IMR-90 (cell line): ENCODE results near the gene DSCAML1. TPM values are rescaled to one million over a fixed set of nuclear protein-coding genes. Genes with fewer than 3 reads are reported as not detected.

ENCODE experiments used
- ATAC-seq: fragments of 200-7000 bp; cut with Tn5 transposase; 2 replicates; pipeline ENCODE4 v1.9.1; 2020; ENCODE audit warnings: low read depth, mild to moderate bottlenecking, moderate library complexity
- BruUV-seq: library from RNA; stranded (reverse); fragments of 400-500 nt; replicated peaks from 2 replicates; lab custom pipeline; 2021; lab: Mats Ljungman, UMichigan
- CTCF ChIA-PET: fragments of 300-600 bp; formaldehyde crosslinking; extraction: SDS; loops from one replicate; lab custom pipeline; 2021; ENCODE audit warnings: antibody characterized with exemption; lab: Yijun Ruan, JAX
- POLR2A ChIA-PET: fragments of 300-600 bp; sonication (Branson Sonifier 250); formaldehyde crosslinking; loops from one replicate; lab custom pipeline; 2022; ENCODE audit warnings: antibody characterized with exemption; ENCODE audit not compliant: unreplicated experiment; lab: Charles Lee
- DNase-seq: peaks from one replicate; pipeline ENCODE4 v3.0.0; 2013
- H2AFZ ChIP-seq: replicated peaks from 2 replicates; pipeline ENCODE3; 2013; ENCODE audit warnings: low read length, mild to moderate bottlenecking; ENCODE audit not compliant: poor library complexity
- H2AK5ac ChIP-seq: 2 replicates; pipeline ENCODE4 v1.6.1; 2013; ENCODE audit warnings: low read depth, low read length, inconsistent platforms
- H2AK9ac ChIP-seq: replicated peaks from 2 replicates; pipeline ENCODE3; 2013; ENCODE audit warnings: mild to moderate bottlenecking, low read depth, low read length, moderate library complexity; ENCODE audit not compliant: poor library complexity
- H2BK120ac ChIP-seq: 2 replicates; pipeline ENCODE4 v1.6.1; 2013; ENCODE audit warnings: low read depth, low read length, inconsistent platforms
- H2BK15ac ChIP-seq: 3 replicates; pipeline ENCODE4 v1.6.1; 2013; ENCODE audit warnings: low read depth, low read length, inconsistent platforms
- H2BK20ac ChIP-seq: 2 replicates; pipeline ENCODE4 v1.6.1; 2013; ENCODE audit warnings: low read depth, mild to moderate bottlenecking, inconsistent platforms, low read length, moderate library complexity
- H2BK5ac ChIP-seq: 2 replicates; pipeline ENCODE4 v1.6.1; 2013; ENCODE audit warnings: mild to moderate bottlenecking, low read depth, low read length, inconsistent platforms; ENCODE audit not compliant: poor library complexity, severe bottlenecking
- H3K14ac ChIP-seq: replicated peaks from 2 replicates; pipeline ENCODE4 v1.6.1; 2013; ENCODE audit warnings: low read depth, low read length, inconsistent platforms
- H3K18ac ChIP-seq: 2 replicates; pipeline ENCODE4 v1.6.1; 2013; ENCODE audit warnings: low read depth, low read length, control low read depth
- H3K23ac ChIP-seq: 2 replicates; pipeline ENCODE4 v1.6.1; 2013; ENCODE audit warnings: low read depth, low read length, inconsistent platforms
- H3K27ac ChIP-seq: 2 replicates; pipeline ENCODE4 v1.5.1; 2013; ENCODE audit warnings: mild to moderate bottlenecking, control low read depth, low read length; ENCODE audit not compliant: insufficient read depth
- H3K27me3 ChIP-seq: 2 replicates; pipeline ENCODE4 v1.6.1; 2013; ENCODE audit warnings: low read length; ENCODE audit not compliant: control insufficient read depth, insufficient read depth
- H3K36me3 ChIP-seq: 2 replicates; pipeline ENCODE4 v1.6.1; 2013; ENCODE audit warnings: low read length, mixed read lengths; ENCODE audit not compliant: control insufficient read depth, insufficient read depth
- H3K4ac ChIP-seq: 2 replicates; pipeline ENCODE4 v1.6.1; 2013; ENCODE audit warnings: low read depth, low read length, inconsistent platforms
- H3K4me1 ChIP-seq: 2 replicates; pipeline ENCODE4 v1.6.1; 2013; ENCODE audit warnings: low read length, mixed read lengths; ENCODE audit not compliant: control insufficient read depth, insufficient read depth
- H3K4me2 ChIP-seq: 2 replicates; pipeline ENCODE4 v1.6.1; 2013; ENCODE audit warnings: low read depth, mild to moderate bottlenecking, control low read depth, low read length, moderate library complexity
- H3K4me3 ChIP-seq: 2 replicates; pipeline ENCODE4 v1.5.1; 2013; ENCODE audit warnings: low read depth, mild to moderate bottlenecking, control low read depth, low read length, moderate library complexity; ENCODE audit not compliant: insufficient read depth
- H3K56ac ChIP-seq: 2 replicates; pipeline ENCODE4 v1.6.1; 2013; ENCODE audit warnings: low read length, inconsistent platforms; ENCODE audit not compliant: insufficient read depth; ENCODE audit errors: extremely low read depth
- H3K79me1 ChIP-seq, 2 experiments: 2 replicates each; pipeline ENCODE4 v1.6.1; 2013; ENCODE audit warnings: low read length in 2 of 2, inconsistent platforms in 1 of 2, low read depth in 1 of 2
- H3K9ac ChIP-seq: 2 replicates; pipeline ENCODE4 v1.6.1; 2013; ENCODE audit warnings: low read depth, low read length, control low read depth
- H3K9me1 ChIP-seq: 2 replicates; pipeline ENCODE4 v1.6.1; 2013; ENCODE audit warnings: low read length, inconsistent platforms; ENCODE audit not compliant: insufficient read depth
- H3K9me3 ChIP-seq: 2 replicates; pipeline ENCODE4 v1.6.1; 2013; ENCODE audit warnings: low read length; ENCODE audit not compliant: control insufficient read depth, insufficient read depth
- H4K20me1 ChIP-seq: 2 replicates; pipeline ENCODE4 v1.6.1; 2013; ENCODE audit warnings: low read length, inconsistent platforms; ENCODE audit not compliant: insufficient read depth
- H4K5ac ChIP-seq: 2 replicates; pipeline ENCODE4 v1.6.1; 2013; ENCODE audit warnings: mild to moderate bottlenecking, low read depth, low read length, control low read depth
- H4K8ac ChIP-seq, 2 experiments: 2 replicates each; pipeline ENCODE4 v1.6.1; 2013; ENCODE audit warnings: low read depth in 2 of 2, low read length in 2 of 2, control low read depth in 1 of 2, inconsistent platforms in 1 of 2
- H4K91ac ChIP-seq: 2 replicates; pipeline ENCODE4 v1.6.1; 2013; ENCODE audit warnings: low read depth, low read length, inconsistent platforms; ENCODE audit not compliant: insufficient read depth
- MXI1 ChIP-seq: IDR thresholded peaks from 2 replicates; pipeline ENCODE4 v1.6.1; 2012; ENCODE audit warnings: low read depth, mild to moderate bottlenecking, low read length, moderate library complexity, borderline replicate concordance
- RAD21 ChIP-seq: IDR thresholded peaks from 2 replicates; pipeline ENCODE4 v1.6.1; 2012; ENCODE audit warnings: low read length, improper control_type of control experiment
- SMC3 ChIP-seq: fragments of 150-350 bp; IDR thresholded peaks from 2 replicates; pipeline ENCODE4 v1.6.1; 2016; ENCODE audit warnings: low read depth, mild to moderate bottlenecking, antibody characterized with exemption, low read length, moderate library complexity
- WGBS, 2 experiments: methylation state at CpG; one replicate each; pipeline versions ENCODE4 v1.1.5 to v1.1.7; 2013; ENCODE audit warnings: missing lambda C conversion rate in 2 of 2; ENCODE audit not compliant: insufficient read length in 1 of 2; ENCODE audit errors: extremely low coverage in 2 of 2; 5-methylcytosine and 5-hydroxymethylcytosine counted together
- dilution Hi-C: fragments of 300-500 bp; cut with HindIII; formaldehyde crosslinking; loops from one replicate; pipeline ENCODE4 v1.14.3; 2018; ENCODE audit warnings: low sequenced_read_pairs; ENCODE audit not compliant: unreplicated experiment
- in situ Hi-C: fragments of 300-500 bp; cut with MboI; formaldehyde crosslinking; loops from 3 replicates; pipeline ENCODE4 v1.14.3; 2019; ENCODE audit warnings: low sequenced_read_pairs, inconsistent platforms, mixed read lengths
- intact Hi-C: fragments of 100-400 bp; cut with micrococcal nuclease; formaldehyde crosslinking; loops from 2 replicates; pipeline ENCODE4 v1.10.0; 2022
- polyA plus RNA-seq, 3 experiments: library from polyadenylated mRNA; depleted of rRNA; stranded (reverse); fragments of >200 nt; gene quantifications; 2 replicates each; pipeline ENCODE4 v1.2.3, GENCODE V29; 2012; ENCODE audit warnings: low replicate concordance in 1 of 3
- total RNA-seq: library from RNA; depleted of rRNA; stranded (reverse); fragments of >200 nt; gene quantifications from 2 replicates; pipeline ENCODE4 v1.2.3, GENCODE V29; 2012
- TF ChIP-seq, protein P1 (sequence below): conservative IDR thresholded peaks from 2 replicates; pipeline ENCODE4 v1.5.1; 2012; ENCODE audit warnings: mild to moderate bottlenecking, low read depth, low read length, improper control_type of control experiment

DSCAML1 gene
- total and polyA plus RNA-seq, 2 of the 4 experiments (the other 2 are of a cell fraction), result not detected

DNA sequence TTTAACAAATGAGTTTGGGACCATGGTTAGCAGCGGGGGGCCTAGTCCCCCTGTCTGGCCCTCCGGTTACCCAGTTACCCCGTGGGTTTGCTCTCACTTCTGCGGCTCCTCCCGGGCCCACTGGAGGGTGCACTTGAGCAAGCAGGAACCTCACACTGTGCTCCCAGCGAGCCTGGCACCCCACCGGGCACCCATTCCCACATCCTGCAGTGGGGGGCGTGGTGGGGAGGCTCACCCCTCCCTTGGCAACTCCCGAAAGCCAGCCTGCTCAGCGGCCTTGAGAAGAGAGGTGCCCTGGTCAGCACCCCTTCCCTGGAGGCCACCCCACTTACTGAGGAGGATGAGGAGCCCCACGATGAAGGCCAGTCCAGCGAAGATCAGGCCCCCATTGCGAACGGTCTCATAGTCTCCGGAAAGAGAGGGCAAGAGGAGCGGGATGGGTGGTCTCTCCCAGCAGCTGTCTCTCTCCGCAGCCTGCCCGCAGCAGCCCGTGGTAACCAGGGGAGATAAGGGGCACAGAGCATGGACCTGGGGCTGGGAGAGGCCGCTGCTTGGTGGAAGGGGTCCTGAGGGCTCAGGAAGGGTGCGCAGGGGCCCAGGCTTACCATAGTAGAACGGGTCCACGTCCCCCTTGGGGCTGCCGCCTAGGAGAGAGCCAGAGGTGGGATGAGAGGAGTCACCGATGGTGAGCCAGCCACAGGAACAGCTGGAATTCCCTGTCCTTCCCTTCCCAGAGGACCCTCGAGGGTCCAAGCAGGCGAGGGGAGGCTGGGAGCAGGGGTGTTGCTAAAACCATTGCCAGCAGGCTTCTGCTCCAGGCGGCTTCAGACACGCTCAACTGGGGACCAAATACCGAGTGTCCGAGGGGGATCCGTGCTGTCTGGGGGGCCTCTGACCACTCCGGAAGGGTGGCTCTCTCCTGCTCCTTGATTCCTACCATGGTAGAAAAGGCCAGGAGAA lies 25.3 kb upstream of the DSCAML1 start:
- no peak for DNase-seq
- H3K4me2 ChIP-seq, result no peak overlapping the region
- 20% methylated on average over 1 of the region's 33 CpGs; no CpG with 5 or more reads in 1 of the 2 experiments for WGBS, 2 experiments
- H4K20me1 ChIP-seq, result no peaks in the 10 kb centered on the region
- no peak overlapping the region for H3K23ac ChIP-seq
- no peaks in the 10 kb centered on the region for H3K36me3 ChIP-seq
- no peak overlapping the region for H3K56ac ChIP-seq
- H3K79me1 ChIP-seq, result no peaks in the 10 kb centered on the region
- no TSS peak for BruUV-seq
- H3K9me1 ChIP-seq, result no peaks in the 10 kb centered on the region
- H3K9ac ChIP-seq, result no peak overlapping the region
- in situ Hi-C loops, result no loop called here
- H3K14ac ChIP-seq, result no peak overlapping the region
- TF ChIP-seq RAD21, result peak; percentile 19; the same call in 1 of the 2 replicates
- TF ChIP-seq, protein P1, sequence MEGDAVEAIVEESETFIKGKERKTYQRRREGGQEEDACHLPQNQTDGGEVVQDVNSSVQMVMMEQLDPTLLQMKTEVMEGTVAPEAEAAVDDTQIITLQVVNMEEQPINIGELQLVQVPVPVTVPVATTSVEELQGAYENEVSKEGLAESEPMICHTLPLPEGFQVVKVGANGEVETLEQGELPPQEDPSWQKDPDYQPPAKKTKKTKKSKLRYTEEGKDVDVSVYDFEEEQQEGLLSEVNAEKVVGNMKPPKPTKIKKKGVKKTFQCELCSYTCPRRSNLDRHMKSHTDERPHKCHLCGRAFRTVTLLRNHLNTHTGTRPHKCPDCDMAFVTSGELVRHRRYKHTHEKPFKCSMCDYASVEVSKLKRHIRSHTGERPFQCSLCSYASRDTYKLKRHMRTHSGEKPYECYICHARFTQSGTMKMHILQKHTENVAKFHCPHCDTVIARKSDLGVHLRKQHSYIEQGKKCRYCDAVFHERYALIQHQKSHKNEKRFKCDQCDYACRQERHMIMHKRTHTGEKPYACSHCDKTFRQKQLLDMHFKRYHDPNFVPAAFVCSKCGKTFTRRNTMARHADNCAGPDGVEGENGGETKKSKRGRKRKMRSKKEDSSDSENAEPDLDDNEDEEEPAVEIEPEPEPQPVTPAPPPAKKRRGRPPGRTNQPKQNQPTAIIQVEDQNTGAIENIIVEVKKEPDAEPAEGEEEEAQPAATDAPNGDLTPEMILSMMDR, result peak; percentile 37
- 0 out of 2 replicates have a peak, but pooled peaks have one; percentile 18 for TF ChIP-seq SMC3
- no peak for TF ChIP-seq MXI1
- ChIA-PET CTCF (interaction anchor here (1.0 kb wide), 1 partner anchor 15 kb away, joined by 3 read pairs; no protein-coding TSS in a partner anchor), POLR2A (no interaction called here)
- no peak overlapping the region for H2AK5ac ChIP-seq
- peaks cover 2% of the 10 kb centered on the region; the same call in 1 of the 2 replicates for H3K27me3 ChIP-seq
- H3K9me3 ChIP-seq, result no peaks in the 10 kb centered on the region
- no peak overlapping the region for H2BK5ac ChIP-seq
- no peak overlapping the region for H3K18ac ChIP-seq
- H3K27ac ChIP-seq, result no peak overlapping the region
- H4K5ac ChIP-seq, result no peak overlapping the region
- H2BK120ac ChIP-seq, result no peak overlapping the region
- no peak overlapping the region for H3K4ac ChIP-seq
- no peak overlapping the region for H3K4me3 ChIP-seq
- H2BK15ac ChIP-seq, result no peak overlapping the region
- no peak overlapping the region for H2AK9ac ChIP-seq
- H4K91ac ChIP-seq, result no peak overlapping the region
- H2BK20ac ChIP-seq, result no peak overlapping the region
- dilution Hi-C loops, result no loop called here
- no peak for ATAC-seq
- no peak overlapping the region for H4K8ac ChIP-seq
- peaks cover 3% of the 10 kb centered on the region; the same call in 1 of the 2 replicates for H3K4me1 ChIP-seq
- H2AFZ ChIP-seq, result no peak overlapping the region
- intact Hi-C loops, result no loop called here
